A549 treated with RU486 at 1 μM for 4 hours (cell line): Measurements from ENCODE around the gene LRP3. TPM values are rescaled to one million over a fixed set of nuclear protein-coding genes. Genes with fewer than 3 reads are reported as not detected.

Experiments
- total RNA-seq: library from RNA; stranded (reverse); fragments of 200-300 nt; extraction: Qiagen RNA extraction; gene quantifications from 5 replicates; pipeline ENCODE4 v1.2.3, GENCODE V29; 2022; ENCODE audit warnings: low read depth

Gene LRP3, protein sequence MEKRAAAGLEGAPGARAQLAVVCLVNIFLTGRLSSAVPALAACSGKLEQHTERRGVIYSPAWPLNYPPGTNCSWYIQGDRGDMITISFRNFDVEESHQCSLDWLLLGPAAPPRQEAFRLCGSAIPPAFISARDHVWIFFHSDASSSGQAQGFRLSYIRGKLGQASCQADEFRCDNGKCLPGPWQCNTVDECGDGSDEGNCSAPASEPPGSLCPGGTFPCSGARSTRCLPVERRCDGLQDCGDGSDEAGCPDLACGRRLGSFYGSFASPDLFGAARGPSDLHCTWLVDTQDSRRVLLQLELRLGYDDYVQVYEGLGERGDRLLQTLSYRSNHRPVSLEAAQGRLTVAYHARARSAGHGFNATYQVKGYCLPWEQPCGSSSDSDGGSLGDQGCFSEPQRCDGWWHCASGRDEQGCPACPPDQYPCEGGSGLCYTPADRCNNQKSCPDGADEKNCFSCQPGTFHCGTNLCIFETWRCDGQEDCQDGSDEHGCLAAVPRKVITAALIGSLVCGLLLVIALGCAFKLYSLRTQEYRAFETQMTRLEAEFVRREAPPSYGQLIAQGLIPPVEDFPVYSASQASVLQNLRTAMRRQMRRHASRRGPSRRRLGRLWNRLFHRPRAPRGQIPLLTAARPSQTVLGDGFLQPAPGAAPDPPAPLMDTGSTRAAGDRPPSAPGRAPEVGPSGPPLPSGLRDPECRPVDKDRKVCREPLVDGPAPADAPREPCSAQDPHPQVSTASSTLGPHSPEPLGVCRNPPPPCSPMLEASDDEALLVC
- total RNA-seq: 31.6 to 61.9 TPM (median 53.0 TPM) in 5 replicates

DNA sequence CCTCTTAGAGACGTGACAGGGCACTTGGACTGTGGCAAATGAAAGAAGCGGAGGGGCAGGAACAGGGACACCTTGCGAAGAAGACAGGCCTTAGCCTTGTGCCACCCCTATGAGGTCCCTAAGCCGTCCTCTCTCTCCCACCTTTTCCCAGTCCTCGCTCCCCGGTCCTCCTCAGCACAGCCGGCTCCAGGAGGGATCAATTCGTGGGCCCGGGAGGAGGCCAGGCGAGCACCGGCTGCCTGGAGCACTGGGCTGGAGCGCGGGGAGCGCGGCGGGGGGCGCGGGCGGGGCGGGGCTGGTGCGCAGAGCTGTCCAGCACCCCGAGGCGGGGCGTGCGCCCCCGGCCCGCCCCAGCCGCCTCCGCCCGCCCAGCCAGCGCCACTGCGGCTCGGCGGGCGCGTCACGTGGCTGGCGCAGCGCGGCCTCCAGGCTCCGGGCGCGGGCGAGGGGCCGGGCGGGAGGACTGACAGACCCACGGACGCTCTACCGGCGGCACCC is at the start of gene LRP3:
Gene LRP3 (plus strand): TSS at position 466 of the 498 bp plus-strand sequence. CDS start 456 bp downstream, outside the sequence.

DNA sequence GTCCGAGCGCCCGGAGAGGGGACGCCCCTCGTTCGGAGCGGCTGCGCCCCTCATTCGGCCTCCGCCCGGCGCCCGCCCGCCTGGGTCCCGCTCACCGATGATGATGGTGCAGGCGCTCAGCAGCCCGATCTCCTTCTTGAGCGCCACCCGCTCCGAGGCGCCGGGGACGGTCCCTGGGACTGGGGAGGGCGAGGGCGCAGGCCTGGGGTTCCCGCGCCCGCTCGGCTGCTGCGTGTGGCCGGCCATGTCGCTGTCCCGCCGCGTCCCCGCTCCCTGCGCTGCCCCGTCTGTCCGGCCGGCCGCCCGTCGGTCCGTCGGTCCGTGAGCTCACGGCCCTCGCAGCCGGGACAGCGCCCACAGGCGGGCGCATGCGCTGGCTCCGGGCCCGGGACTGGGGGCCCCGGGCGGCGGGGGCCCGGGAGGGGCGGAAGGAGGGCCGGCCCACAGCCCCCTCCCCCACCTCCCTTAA is 31.4 kb downstream of the LRP3 start, which contains the start of gene SLC7A10:
Gene SLC7A10 (minus strand): TSS at position 393 of the 469 bp plus-strand sequence. CDS start 147 bp downstream, at position 246.

Other genes with a start within 250 kb of the LRP3 start
- gene CEP89, start 222.4 kb upstream of the LRP3 start, total RNA-seq: 44.3 to 53.3 TPM (median 46.5 TPM) in 5 replicates
- gene FAAP24, start 222.1 kb upstream of the LRP3 start, total RNA-seq: 14.5 to 17.0 TPM (median 15.5 TPM) in 5 replicates
- 57.2 to 65.5 TPM (median 58.9 TPM) in 5 replicates for gene RHPN2, start 129.4 kb upstream of the LRP3 start, total RNA-seq
- 12.7 to 16.3 TPM (median 15.0 TPM) in 5 replicates for gene GPATCH1, start 113.1 kb upstream of the LRP3 start, total RNA-seq
- gene WDR88, start 62.2 kb upstream of the LRP3 start, total RNA-seq: 0.16 TPM in 1 of 5 replicates, not detected in the others
- 0.09 to 0.14 TPM (median 0.13 TPM) in 3 of 5 replicates, not detected in the others for gene SLC7A10, start 31.5 kb downstream of the LRP3 start, total RNA-seq
- 5.6 to 11.1 TPM (median 9.3 TPM) in 5 replicates for gene CEBPA, start 108.2 kb downstream of the LRP3 start, total RNA-seq
- gene CEBPG, start 179.4 kb downstream of the LRP3 start, total RNA-seq: 28.2 to 42.1 TPM (median 40.4 TPM) in 5 replicates